GM12801 (cell line): ENCODE measurements around the gene DGKI.

ENCODE experiments used
- CTCF ChIP-seq: IDR thresholded peaks from one replicate; pipeline ENCODE4 v1.5.1; 2011; ENCODE audit warnings: control low read depth; ENCODE audit not compliant: insufficient read length; ENCODE audit errors: extremely low read depth

DGKI gene

GRCh38 chr7:137546671-137547070 lies 300.1 kb downstream of the DGKI start:
- no peak for TF ChIP-seq CTCF

GRCh38 chr7:137546009-137546408 lies 300.8 kb downstream of the DGKI start:
- no peak for TF ChIP-seq CTCF

DNA sequence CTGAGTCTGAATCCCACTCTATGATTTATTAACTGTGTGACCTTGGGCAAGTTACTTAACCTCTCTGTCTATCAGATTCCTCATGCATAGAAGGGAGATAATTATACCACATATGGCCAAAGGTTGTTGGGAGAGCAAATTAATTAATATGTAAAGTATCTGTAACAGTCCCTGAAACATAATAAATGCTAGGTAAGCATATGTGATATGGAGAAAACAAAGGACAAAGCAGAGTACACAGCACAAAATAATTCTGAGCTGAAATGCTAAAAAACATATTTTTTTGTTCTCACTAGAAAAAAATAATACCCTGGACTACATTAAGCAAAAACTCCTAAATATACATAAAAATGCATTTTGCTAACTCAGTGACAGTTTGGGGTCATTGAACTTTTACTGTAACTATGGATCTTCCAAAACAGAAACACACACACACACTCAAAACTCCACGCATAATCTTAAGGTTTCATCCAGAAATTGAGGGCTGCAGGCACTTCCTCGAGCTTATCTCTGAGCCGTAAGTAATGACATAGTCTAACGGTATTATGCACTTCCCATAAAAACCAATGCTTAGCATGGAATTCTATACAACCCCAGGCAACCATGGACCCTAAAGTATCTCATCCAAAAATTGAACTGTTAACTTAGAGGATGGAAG lies 301.6 kb downstream of the DGKI start:
- TF ChIP-seq CTCF: no peak

DNA sequence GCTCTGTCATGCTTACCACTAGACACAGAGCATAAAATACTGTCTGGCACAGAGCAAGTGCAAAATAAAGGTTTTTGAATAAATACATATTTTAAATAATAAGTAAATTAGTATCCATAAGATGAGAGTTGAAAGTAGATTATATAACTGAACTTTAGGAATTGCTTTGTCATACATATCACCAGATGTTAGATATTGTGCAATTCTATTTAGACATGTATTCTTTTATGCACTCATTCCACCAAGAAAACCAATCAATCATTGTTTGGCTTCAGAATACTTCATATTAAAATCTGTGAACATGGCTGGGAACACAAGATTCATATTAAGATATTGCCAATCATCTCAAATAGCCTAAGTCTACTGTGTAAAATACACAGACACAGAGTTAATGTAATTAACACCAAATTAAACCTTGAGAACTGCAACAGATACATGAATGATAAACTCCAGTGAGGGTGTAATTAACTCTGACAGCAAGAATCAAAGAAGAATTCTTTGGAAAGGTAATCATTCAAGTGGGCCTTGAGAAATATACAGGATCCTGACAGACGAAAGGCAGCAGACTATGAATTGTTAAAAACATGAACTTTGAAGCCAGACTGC lies 302.2 kb downstream of the DGKI start:
- no peak for TF ChIP-seq CTCF

- TF ChIP-seq CTCF: no peak
Observed at GRCh38 chr7:137539111-137539715, 307.6 kb downstream of the DGKI start.

GRCh38 chr7:137538361-137538762 lies 308.4 kb downstream of the DGKI start:
- TF ChIP-seq CTCF: no peak

GRCh38 chr7:137535579-137535978 lies 311.2 kb downstream of the DGKI start:
- no peak for TF ChIP-seq CTCF
